HG03521 (cell line): ENCODE results near the gene NFKBIL1.

Experiments used
- ATAC-seq: cut with Tn5 transposase; IDR thresholded peaks from one replicate; pipeline ENCODE4 v1.9.1; 2021; ENCODE audit warnings: mild to moderate bottlenecking, moderate library complexity; ENCODE audit not compliant: unreplicated experiment

The NFKBIL1 gene

DNA sequence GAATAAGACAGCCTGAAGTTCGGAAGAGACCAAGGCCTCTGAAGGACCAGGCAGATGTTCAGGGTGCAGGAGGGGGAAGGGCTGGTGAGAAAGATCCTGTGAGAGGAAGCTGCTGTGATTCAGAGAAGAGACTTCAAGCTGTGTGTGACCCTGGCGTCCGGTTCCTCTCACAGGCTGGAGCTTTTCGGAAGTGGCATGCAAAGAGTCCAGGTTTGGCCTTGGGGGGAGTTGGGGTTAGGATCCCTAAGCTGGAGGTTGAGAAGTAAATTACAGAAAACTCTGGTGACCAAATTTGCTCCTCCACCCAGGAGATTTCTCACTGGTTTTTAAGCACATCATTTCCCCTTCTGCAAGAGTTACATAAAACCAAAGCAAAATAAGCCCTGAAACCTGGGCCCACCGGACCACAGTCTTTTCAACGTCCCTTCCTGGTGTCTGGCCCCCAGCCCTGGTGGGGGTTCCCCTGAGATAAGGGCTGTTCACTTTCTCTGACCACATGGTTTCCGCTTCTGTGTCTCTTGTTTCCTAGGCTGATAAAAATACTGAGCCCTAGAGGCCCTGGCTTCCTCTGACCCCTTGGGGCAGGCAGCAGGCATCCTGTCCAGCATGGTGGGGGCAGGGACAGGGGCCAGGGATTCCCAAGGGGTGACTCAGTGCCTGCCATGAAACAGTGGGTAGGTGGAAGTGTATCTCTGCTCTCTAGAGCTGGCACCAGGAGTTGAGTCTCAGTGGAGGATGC, 12.7 kb downstream of the NFKBIL1 start:
- peak; percentile 49 for ATAC-seq

DNA sequence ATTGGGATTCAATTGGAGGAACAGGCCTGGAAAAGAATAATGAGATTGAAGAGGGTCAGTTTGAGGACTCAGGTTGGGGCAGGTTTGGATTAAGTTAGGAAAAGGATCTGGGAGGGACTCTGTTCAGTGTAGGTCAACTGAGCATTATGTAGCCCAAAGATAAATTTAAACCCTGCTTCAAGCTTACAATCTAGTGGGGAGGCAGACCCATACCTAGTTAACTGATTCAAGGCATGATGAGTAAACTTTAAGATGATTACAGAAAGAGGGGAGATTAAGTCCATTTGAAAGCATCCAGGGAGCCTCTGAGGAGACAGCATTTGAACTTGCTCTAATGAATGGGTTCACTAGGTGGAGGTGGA, 13.3 kb downstream of the NFKBIL1 start:
- no peak for ATAC-seq

DNA sequence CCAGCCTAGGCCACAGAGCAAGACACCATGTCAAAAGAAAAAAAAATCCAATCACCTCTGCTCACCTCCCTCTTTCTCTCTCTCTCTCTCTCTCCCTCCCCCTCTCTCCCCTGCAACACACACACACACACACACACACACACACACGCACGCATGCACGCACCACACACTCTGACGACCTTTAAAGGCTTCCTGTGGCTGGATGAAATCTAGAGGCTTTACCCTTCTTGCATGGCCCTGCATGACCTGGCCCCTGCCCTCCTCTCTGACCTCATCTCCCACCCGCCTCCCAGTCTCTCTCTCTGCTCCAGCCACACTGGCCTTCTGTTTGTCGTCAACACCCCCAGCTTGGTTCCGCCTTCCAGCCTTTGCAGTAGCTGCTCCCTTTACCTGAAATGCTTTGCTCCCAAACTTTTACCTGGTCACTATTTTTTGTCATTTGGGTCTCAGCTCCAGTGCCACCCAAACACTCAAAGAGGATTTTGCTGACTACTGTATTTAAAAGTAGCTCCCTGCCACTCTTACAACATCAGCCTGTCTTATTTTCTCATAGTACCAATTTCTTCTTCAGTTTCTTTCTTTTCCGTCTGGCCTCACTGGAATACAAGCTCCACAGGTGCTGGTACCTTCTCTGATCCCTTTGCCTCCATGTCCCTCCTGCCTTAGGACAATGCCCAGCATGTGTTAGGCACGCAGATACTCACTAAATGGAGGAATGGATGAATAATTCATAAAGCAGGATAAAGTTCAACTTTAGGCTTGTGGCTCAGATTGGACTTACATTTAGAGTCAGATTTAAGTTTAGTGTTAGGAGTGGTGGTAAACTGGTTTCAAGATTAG, 20.3 kb downstream of the NFKBIL1 start:
- ATAC-seq, result no peak

DNA sequence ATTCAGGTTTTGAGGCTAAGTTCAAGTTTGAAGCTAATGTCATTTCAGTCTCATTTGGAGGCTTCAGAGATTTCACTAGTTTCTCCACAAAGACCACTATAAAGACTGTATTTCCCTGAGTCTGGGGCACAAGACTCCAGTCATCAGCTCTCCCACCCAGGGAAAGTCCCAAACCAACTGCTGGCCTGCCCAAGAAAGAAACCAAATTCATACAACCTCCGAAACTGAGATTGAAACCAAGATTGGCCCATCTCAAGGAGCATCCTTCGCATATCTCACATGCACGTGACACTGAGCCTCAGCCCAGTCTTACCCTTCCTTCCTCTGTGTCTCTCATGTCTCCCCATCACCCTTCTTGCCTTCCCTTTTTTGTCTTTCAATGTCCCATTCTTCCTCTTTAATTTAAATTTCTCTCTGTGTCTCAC, 21.1 kb downstream of the NFKBIL1 start:
- peak; percentile 55 for ATAC-seq

- ATAC-seq, result no peak
Observed at GRCh38 chr6:31569861-31570536, 22.6 kb downstream of the NFKBIL1 start.

DNA sequence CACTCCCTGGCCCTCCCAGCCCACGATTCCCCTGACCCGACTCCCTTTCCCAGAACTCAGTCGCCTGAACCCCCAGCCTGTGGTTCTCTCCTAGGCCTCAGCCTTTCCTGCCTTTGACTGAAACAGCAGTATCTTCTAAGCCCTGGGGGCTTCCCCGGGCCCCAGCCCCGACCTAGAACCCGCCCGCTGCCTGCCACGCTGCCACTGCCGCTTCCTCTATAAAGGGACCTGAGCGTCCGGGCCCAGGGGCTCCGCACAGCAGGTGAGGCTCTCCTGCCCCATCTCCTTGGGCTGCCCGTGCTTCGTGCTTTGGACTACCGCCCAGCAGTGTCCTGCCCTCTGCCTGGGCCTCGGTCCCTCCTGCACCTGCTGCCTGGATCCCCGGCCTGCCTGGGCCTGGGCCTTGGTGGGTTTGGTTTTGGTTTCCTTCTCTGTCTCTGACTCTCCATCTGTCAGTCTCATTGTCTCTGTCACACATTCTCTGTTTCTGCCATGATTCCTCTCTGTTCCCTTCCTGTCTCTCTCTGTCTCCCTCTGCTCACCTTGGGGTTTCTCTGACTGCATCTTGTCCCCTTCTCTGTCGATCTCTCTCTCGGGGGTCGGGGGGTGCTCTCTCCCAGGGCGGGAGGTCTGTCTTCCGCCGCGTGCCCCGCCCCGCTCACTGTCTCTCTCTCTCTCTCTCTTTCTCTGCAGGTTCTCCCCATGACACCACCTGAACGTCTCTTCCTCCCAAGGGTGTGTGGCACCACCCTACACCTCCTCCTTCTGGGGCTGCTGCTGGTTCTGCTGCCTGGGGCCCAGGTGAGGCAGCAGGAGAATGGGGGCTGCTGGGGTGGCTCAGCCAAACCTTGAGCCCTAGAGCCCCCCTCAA, 24.9 kb downstream of the NFKBIL1 start, which contains the start of gene LTA:
Gene LTA, plus strand, starts transcription at position 249 of the 871 bp plus-strand sequence. Its CDS starts 454 bp downstream, at position 703.
- peak; percentile 37 for ATAC-seq

DNA sequence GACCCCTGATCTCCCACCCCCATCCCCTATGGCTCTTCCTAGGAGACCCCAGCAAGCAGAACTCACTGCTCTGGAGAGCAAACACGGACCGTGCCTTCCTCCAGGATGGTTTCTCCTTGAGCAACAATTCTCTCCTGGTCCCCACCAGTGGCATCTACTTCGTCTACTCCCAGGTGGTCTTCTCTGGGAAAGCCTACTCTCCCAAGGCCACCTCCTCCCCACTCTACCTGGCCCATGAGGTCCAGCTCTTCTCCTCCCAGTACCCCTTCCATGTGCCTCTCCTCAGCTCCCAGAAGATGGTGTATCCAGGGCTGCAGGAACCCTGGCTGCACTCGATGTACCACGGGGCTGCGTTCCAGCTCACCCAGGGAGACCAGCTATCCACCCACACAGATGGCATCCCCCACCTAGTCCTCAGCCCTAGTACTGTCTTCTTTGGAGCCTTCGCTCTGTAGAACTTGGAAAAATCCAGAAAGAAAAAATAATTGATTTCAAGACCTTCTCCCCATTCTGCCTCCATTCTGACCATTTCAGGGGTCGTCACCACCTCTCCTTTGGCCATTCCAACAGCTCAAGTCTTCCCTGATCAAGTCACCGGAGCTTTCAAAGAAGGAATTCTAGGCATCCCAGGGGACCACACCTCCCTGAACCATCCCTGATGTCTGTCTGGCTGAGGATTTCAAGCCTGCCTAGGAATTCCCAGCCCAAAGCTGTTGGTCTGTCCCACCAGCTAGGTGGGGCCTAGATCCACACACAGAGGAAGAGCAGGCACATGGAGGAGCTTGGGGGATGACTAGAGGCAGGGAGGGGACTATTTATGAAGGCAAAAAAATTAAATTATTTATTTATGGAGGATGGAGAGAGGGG, 26.1 kb downstream of the NFKBIL1 start:
- ATAC-seq, result no peak

- no peak for ATAC-seq
Observed at GRCh38 chr6:31574106-31575061, 27.0 kb downstream of the NFKBIL1 start.

DNA sequence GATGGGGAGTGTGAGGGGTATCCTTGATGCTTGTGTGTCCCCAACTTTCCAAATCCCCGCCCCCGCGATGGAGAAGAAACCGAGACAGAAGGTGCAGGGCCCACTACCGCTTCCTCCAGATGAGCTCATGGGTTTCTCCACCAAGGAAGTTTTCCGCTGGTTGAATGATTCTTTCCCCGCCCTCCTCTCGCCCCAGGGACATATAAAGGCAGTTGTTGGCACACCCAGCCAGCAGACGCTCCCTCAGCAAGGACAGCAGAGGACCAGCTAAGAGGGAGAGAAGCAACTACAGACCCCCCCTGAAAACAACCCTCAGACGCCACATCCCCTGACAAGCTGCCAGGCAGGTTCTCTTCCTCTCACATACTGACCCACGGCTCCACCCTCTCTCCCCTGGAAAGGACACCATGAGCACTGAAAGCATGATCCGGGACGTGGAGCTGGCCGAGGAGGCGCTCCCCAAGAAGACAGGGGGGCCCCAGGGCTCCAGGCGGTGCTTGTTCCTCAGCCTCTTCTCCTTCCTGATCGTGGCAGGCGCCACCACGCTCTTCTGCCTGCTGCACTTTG, 28.0 kb downstream of the NFKBIL1 start, which contains the start of gene TNF:
Gene TNF, plus strand, starts transcription at position 231 of the 567 bp plus-strand sequence. Its CDS starts 177 bp downstream, at position 408.
- ATAC-seq, result no peak

- ATAC-seq, result no peak
Observed at GRCh38 chr6:31575952-31576685, 28.7 kb downstream of the NFKBIL1 start.

GRCh38 chr6:31576897-31577578, 29.6 kb downstream of the NFKBIL1 start:
- no peak for ATAC-seq

GRCh38 chr6:31577579-31577966, 30.2 kb downstream of the NFKBIL1 start:
- no peak for ATAC-seq

DNA sequence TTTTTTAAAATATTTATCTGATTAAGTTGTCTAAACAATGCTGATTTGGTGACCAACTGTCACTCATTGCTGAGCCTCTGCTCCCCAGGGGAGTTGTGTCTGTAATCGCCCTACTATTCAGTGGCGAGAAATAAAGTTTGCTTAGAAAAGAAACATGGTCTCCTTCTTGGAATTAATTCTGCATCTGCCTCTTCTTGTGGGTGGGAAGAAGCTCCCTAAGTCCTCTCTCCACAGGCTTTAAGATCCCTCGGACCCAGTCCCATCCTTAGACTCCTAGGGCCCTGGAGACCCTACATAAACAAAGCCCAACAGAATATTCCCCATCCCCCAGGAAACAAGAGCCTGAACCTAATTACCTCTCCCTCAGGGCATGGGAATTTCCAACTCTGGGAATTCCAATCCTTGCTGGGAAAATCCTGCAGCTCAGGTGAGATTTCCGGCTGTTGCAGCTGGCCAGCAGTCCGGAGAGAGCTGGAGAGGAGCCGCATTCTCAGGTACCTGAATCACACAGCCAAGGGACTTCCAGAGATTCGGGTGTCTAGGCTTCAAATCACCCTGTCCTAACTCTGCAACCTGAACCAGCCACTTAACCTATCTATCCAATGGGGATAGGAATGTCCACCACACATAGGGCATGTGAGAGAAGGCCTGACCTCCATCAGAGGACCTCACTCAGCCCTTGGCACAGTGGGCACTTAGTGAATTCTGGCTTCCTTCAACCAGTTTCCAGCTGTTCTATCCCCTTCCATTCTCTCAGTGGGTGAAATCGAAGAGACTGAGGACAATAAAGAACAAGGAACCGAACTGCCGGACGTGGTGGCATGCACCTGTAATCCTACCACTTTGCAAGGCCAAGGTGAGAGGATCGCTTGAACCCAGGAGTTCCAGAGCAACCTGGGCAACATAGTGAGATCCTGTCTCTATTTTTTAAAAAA, 31.0 kb downstream of the NFKBIL1 start:
- ATAC-seq, result no peak

GRCh38 chr6:31579119-31579505, 31.7 kb downstream of the NFKBIL1 start:
- ATAC-seq, result no peak

GRCh38 chr6:31579546-31580437, 32.4 kb downstream of the NFKBIL1 start:
- ATAC-seq, result no peak
